OCI-M2 (cell line): ENCODE measurements around the gene DYNLRB2.

ENCODE experiments used
- DNase-seq: peaks from one replicate; lab custom pipeline; 2025; ENCODE audit not compliant: unreplicated experiment; lab: John Stamatoyannopoulos, UW

Gene DYNLRB2

DNA sequence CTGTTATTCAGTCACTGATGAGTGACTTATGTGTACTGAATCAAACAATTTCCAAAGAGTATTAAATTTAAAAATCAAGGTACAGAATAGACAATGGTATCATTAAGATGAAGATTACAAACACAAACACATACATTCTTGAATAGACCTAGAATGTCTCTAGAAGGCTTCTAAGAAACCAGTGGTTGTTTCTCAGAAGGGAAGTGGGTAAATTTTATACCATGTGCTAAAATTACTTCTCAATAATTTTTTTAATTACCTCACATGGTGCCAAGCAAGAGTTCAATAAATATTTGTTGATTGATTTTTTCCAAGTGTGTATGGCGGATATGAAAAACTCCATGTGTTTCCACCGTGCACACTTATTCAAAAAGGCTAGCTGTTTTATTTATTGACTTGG is 6.4 kb downstream of the DYNLRB2 start:
- no peak for DNase-seq

- no peak for DNase-seq
Observed at GRCh38 chr16:80552277-80552676, 11.5 kb downstream of the DYNLRB2 start.

DNA sequence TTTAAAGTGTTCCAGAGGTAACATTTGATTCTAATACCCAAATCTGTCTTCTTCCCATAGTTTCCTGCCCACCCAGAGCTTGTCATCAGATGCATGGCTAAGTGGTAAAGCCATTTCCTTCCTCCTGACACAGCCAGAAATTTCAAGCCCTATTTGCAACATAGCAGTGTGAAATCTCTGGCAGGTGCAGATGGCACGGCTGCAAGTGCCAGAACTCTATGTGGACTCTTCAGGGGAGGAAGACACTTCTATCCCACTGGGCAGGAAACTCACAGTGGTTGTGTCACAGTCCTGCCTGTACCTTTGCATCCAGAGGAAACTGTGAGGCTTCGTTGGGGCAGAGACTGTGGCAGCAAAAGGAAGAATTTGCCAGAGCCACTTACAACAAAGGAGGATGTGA is 13.2 kb downstream of the DYNLRB2 start:
- no peak for DNase-seq

GRCh38 chr16:80556481-80556880 is 15.7 kb downstream of the DYNLRB2 start:
- no peak for DNase-seq

DNA sequence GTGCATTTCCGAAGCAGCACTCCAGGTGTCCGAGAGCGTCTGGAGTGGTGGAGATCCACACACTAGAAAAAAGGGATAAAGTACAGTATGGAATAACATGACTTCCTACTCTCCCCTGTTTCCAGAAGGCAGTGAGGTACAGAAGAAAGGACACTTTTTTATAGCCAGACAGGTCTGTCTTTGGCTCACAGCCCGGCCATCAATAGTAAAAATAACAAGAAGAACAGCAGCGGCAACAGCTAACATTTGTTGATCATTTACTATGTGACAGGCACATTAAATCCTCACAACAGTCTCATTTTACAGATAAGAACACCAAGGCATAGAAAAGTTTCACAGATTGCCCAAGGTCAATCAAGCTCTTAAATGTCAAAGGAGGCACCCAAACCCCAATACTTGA is 16.2 kb downstream of the DYNLRB2 start:
- DNase-seq = no peak

DNA sequence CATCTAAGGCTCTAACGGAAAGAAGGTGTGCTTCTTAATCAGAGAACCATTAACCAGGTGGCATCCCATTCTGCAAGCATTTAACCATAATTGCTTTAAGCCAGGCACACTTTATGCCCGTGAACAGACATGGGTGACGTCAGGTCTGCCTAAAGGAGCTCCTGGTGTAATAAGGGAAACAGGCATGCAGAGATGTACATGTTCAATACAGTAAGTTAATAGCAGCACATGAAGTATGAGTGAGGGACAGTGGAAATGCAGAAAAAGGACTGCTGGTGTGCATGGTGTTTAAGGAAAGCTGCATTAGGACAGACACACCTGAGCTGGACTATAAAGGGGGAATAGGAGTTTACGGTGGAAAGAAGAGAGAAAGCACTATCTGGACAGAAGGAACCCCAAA is 18.6 kb downstream of the DYNLRB2 start:
- no peak for DNase-seq

- no peak for DNase-seq
Observed at GRCh38 chr16:80563066-80563465, 22.3 kb downstream of the DYNLRB2 start.

GRCh38 chr16:80564394-80564793 is 23.6 kb downstream of the DYNLRB2 start:
- no peak for DNase-seq

GRCh38 chr16:80569440-80570105 is 28.8 kb downstream of the DYNLRB2 start:
- DNase-seq = no peak

DNA sequence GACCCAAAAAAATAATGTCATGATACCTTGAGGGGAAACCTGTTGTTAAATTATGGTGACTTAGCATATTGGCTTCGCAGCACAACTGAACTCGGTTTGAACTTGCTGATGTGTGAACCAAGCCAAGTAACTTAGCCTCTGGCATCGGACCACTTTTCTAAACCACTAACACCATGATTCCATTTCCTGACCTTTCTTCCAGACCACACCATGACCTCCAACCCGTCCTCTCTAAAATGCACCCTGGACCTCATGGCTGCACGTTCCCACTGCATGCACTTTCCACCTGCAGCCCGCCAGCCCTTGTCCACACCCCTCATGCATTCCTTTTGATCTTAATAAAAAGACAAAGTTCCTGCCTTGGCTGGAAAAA is 29.3 kb downstream of the DYNLRB2 start:
- DNase-seq = no peak

DNA sequence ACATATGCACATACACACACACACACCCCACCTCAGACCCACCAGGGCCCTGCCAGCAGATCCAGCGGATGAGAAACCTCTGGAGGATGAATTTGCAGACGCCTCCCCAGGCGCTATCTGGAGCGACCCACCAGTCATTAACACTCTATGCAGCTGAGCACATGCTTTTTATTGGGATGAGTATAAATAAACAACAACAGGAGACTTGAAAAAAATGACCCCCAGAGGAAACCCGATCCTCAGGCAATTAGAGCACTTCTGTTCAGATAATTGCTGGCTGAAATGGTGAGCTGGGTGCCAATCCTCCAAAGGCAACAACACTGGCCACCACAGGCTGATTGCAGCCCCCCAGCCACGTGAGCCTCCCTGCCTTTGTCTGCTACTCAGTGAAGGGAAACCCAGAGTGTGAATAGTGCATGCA is 32.9 kb downstream of the DYNLRB2 start:
- no peak for DNase-seq

DNA sequence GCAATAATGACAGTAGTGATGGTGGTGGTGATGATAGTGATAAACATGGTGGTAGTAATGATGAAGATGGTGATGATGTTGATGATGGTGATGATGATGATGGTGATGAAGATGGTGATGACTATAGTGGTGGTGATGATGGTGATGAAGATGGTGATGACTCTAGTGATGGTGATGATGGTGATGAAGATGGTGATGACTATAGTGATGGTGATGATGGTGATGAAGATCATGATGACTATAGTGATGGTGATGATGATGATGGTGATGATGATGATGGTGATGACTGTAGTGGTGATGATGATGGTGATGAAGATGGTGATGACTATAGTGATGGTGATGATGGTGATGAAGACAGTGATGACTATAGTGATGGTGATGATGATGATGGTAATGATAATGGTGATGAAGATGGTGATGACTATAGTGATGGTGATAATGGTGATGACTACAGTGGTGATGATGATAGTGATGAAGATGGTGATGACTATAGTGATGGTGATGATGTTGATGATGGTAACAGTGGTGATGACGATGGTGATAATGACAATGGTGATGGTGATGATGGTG is 35.6 kb downstream of the DYNLRB2 start:
- DNase-seq = no peak

- no peak for DNase-seq
Observed at GRCh38 chr16:80577485-80578280, 36.9 kb downstream of the DYNLRB2 start.

DNA sequence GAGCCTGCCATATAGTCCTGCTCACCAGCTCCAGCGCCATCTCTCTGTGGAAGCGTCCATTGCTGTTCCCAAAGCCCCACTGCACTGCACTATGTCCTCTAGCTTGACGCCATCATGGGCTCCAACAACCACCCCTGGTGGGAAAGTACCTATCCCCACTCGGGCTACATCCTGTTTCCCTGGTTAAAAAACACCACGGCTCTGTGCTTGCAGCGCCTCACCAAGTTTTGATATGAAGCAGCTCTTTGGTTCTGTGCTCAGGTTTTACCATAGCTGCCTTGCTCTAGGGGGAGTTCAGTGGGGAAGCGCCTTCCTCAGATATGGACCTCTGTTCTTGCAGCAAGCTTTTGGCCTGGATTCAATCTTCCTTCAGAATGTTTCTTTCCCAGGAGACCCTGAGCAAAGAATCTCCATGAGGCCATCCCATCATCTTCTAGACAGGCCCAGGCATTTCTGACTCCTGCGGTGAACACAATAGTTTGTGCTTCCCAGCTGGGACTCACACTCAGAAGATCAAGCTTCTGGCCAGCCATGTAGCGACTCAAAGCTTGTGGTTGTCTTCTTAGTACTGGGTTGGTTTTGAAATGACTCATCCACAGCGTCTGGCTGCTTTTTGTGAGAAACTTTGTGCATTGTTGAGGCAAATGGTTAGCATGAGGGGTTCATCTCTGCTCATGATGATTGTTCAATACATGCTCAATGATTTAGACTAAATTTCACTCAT is 39.5 kb downstream of the DYNLRB2 start:
- DNase-seq = no peak

GRCh38 chr16:80583466-80583865 is 42.7 kb downstream of the DYNLRB2 start:
- no peak for DNase-seq

DNA sequence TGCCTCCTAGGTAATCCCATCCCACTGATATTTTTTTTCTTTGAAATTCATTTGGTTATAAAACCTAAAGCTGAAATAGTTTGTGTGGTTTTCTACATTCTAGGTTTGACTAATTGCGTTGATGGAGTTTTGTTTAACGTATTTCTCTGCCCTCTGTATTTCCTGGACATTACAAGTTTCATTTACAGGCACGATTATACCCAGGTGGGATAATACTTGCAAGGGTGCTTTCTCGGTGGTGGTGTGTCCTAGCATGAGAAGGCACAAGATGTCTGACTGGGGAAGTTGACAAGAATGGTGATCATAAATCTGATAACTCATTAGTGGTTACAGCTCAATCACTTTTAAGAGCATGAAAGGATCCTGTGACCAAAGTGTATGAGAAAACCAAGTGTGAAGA is 45.0 kb downstream of the DYNLRB2 start:
- no peak for DNase-seq

- no peak for DNase-seq
Observed at GRCh38 chr16:80586476-80586875, 45.7 kb downstream of the DYNLRB2 start.

GRCh38 chr16:80587071-80587470 is 46.3 kb downstream of the DYNLRB2 start:
- DNase-seq = no peak

GRCh38 chr16:80591071-80591915 is 50.5 kb downstream of the DYNLRB2 start:
- no peak for DNase-seq

- no peak for DNase-seq
Observed at GRCh38 chr16:80592273-80592672, 51.5 kb downstream of the DYNLRB2 start.

- no peak for DNase-seq
Observed at GRCh38 chr16:80594756-80595155, 54.0 kb downstream of the DYNLRB2 start.
